Measurements from ENCODE around the gene CASQ1. TPM values are rescaled to one million over a fixed set of nuclear protein-coding genes. Genes with fewer than 3 reads are reported as not detected.

CASQ1 gene
- total and polyA plus RNA-seq, 2 of the 13 experiments (the other 11 are each of a cell fraction or from before 2014, with no cell fraction given), result 0.09 to 0.20 TPM

DNA sequence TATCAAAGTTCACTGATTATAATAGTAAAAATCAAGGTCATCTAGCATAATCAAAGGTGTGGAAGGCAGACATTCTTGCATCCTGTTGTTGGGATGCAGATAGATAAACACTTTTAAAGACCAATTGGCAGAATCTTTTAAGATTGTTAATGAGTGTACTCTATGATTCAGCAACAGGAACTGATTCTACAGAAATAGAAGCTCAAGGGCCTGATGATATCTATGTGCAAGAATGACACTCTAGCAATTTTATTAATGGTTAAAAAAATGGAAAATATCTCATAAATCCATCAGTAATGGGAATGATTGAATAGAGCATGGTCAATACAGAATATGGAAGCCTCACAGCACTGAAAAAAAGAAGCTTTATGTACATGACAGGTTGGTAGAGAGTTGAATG, 41.1 kb upstream of the CASQ1 start:
- in situ Hi-C loops (cut with HindIII; ENCODE audit: extremely low pct_ligation_motif_present, low pct_unique_long_range_greater_than_20kb), result no loop called here
- ATAC-seq, result no peak
- POLR2A ChIA-PET, result no interaction called here

DNA sequence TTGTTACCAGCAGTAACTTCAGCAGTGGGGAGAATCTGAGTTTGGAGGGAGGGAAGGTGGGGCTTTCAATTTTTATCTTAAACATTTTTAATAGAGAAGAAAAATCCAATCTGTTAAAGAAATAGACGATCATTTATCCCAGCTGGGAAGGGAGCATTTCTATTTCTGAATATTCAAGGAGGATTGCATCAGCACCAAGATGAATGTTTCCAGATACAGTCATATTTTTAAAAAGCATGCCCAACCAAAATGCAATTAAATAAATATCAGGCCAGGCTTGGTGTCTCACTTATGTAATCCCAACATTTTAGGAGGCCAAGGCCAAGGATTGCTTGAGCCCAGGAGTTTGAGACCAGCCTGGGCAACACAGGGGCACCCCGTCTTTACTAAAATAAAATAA, 40.7 kb upstream of the CASQ1 start:
- H3K79me2 ChIP-seq (ENCODE audit: insufficient read depth, low read length), result no peaks in the 10 kb centered on the region
- DNase-seq (ENCODE audit: low spot score) (no peak), FAIRE-seq (no peak), ATAC-seq (no peak)
- H3K4me2 ChIP-seq (ENCODE audit: low read depth, low read length), result no peak overlapping the region
- no peak overlapping the region for H2AFZ ChIP-seq (ENCODE audit: low read length)
- H3K27ac ChIP-seq (ENCODE audit: extremely low read length, insufficient read depth, low read length), result no peak overlapping the region
- in situ Hi-C loops (cut with HindIII; ENCODE audit: extremely low pct_ligation_motif_present, low pct_unique_long_range_greater_than_20kb) (no loop called here), intact Hi-C loops (cut with micrococcal nuclease; ENCODE audit: unreplicated experiment) (no loop called here)
- H3K9me3 ChIP-seq (ENCODE audit: low read length), result no peaks in the 10 kb centered on the region
- no peaks in the 10 kb centered on the region for H4K20me1 ChIP-seq (ENCODE audit: insufficient read depth, low read length)
- WGBS (ENCODE audit: low lambda C conversion rate), result 83% methylated on average over 2 of the region's 2 CpGs
- no TSS peak for BruUV-seq (replicated peaks)
- POLR2A ChIA-PET, result no interaction called here
- CTCF ChIA-PET (ENCODE audit: low intra/inter-chr PET ratio, low total read pairs), result no interaction called here
- H3K9ac ChIP-seq (ENCODE audit: insufficient read depth, low read depth, low read length), result no peak overlapping the region
- H3K4me3 ChIP-seq (replicated peaks in 1 of 3; ENCODE audit: insufficient read depth in 1 of 3, low read depth in 2 of 3, low read length in 3 of 3), result no peak overlapping the region
- H3K27me3 ChIP-seq (ENCODE audit: control insufficient read depth in 1 of 2, insufficient read depth in 2 of 2, low read length in 2 of 2), result no peaks in the 10 kb centered on the region
- peaks cover 37% of the 10 kb centered on the region for H3K4me1 ChIP-seq (ENCODE audit: insufficient read depth, low read length)
- H3K36me3 ChIP-seq (replicated peaks in 1 of 2; ENCODE audit: control insufficient read depth in 1 of 2, insufficient read depth in 2 of 2, low read length in 2 of 2), result no peaks in the 10 kb centered on the region
- TF ChIP-seq, protein P1, sequence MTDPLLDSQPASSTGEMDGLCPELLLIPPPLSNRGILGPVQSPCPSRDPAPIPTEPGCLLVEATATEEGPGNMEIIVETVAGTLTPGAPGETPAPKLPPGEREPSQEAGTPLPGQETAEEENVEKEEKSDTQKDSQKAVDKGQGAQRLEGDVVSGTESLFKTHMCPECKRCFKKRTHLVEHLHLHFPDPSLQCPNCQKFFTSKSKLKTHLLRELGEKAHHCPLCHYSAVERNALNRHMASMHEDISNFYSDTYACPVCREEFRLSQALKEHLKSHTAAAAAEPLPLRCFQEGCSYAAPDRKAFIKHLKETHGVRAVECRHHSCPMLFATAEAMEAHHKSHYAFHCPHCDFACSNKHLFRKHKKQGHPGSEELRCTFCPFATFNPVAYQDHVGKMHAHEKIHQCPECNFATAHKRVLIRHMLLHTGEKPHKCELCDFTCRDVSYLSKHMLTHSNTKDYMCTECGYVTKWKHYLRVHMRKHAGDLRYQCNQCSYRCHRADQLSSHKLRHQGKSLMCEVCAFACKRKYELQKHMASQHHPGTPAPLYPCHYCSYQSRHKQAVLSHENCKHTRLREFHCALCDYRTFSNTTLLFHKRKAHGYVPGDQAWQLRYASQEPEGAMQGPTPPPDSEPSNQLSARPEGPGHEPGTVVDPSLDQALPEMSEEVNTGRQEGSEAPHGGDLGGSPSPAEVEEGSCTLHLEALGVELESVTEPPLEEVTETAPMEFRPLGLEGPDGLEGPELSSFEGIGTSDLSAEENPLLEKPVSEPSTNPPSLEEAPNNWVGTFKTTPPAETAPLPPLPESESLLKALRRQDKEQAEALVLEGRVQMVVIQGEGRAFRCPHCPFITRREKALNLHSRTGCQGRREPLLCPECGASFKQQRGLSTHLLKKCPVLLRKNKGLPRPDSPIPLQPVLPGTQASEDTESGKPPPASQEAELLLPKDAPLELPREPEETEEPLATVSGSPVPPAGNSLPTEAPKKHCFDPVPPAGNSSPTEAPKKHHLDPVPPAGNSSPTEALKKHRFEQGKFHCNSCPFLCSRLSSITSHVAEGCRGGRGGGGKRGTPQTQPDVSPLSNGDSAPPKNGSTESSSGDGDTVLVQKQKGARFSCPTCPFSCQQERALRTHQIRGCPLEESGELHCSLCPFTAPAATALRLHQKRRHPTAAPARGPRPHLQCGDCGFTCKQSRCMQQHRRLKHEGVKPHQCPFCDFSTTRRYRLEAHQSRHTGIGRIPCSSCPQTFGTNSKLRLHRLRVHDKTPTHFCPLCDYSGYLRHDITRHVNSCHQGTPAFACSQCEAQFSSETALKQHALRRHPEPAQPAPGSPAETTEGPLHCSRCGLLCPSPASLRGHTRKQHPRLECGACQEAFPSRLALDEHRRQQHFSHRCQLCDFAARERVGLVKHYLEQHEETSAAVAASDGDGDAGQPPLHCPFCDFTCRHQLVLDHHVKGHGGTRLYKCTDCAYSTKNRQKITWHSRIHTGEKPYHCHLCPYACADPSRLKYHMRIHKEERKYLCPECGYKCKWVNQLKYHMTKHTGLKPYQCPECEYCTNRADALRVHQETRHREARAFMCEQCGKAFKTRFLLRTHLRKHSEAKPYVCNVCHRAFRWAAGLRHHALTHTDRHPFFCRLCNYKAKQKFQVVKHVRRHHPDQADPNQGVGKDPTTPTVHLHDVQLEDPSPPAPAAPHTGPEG (CRISPR knock-in tag; IDR thresholded peaks at IDR 0.05), result no peak

More for the DNA sequence above, 41.1 kb upstream of the CASQ1 start:
- H2AFZ ChIP-seq (ENCODE audit: low read length), result no peak overlapping the region
- DNase-seq (ENCODE audit: low spot score) (no peak), FAIRE-seq (no peak)
- TF ChIP-seq, protein P2, sequence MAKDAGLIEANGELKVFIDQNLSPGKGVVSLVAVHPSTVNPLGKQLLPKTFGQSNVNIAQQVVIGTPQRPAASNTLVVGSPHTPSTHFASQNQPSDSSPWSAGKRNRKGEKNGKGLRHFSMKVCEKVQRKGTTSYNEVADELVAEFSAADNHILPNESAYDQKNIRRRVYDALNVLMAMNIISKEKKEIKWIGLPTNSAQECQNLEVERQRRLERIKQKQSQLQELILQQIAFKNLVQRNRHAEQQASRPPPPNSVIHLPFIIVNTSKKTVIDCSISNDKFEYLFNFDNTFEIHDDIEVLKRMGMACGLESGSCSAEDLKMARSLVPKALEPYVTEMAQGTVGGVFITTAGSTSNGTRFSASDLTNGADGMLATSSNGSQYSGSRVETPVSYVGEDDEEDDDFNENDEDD (CRISPR knock-in tag; IDR thresholded peaks at IDR 0.05; ENCODE audit: borderline replicate concordance), result no peak
- TF ChIP-seq ZZZ3 (CRISPR knock-in tag; IDR thresholded peaks at IDR 0.05; ENCODE audit: borderline replicate concordance) (no peak), ZFP36 (IDR thresholded peaks at IDR 0.05; ENCODE audit: borderline replicate concordance, low read depth, low read length, partially characterized antibody) (no peak), ETV6 (CRISPR knock-in tag; conservative IDR thresholded peaks at IDR 0.05) (no peak), ZNF460 (CRISPR knock-in tag; IDR thresholded peaks at IDR 0.05; ENCODE audit: borderline replicate concordance) (no peak)
- H3K4me2 ChIP-seq (ENCODE audit: low read depth, low read length), result no peak overlapping the region
- CTCF ChIA-PET (ENCODE audit: low intra/inter-chr PET ratio, low total read pairs), result no interaction called here
- no TSS peak for BruUV-seq (replicated peaks)
- H3K9ac ChIP-seq (ENCODE audit: insufficient read depth, low read depth, low read length), result no peak overlapping the region
- H3K36me3 ChIP-seq (replicated peaks in 1 of 2; ENCODE audit: control insufficient read depth in 1 of 2, insufficient read depth in 2 of 2, low read length in 2 of 2), result no peaks in the 10 kb centered on the region
- H3K9me3 ChIP-seq (ENCODE audit: low read length), result no peaks in the 10 kb centered on the region
- no peaks in the 10 kb centered on the region for H3K27me3 ChIP-seq (ENCODE audit: control insufficient read depth in 1 of 2, insufficient read depth in 2 of 2, low read length in 2 of 2)
- H4K20me1 ChIP-seq (ENCODE audit: insufficient read depth, low read length), result no peaks in the 10 kb centered on the region
- H3K79me2 ChIP-seq (ENCODE audit: insufficient read depth, low read length), result no peaks in the 10 kb centered on the region
- no peak overlapping the region for H3K4me3 ChIP-seq (replicated peaks in 1 of 3; ENCODE audit: insufficient read depth in 1 of 3, low read depth in 2 of 3, low read length in 3 of 3)
- no peak overlapping the region for H3K27ac ChIP-seq (ENCODE audit: extremely low read length, insufficient read depth, low read length)
- intact Hi-C loops (cut with micrococcal nuclease; ENCODE audit: unreplicated experiment), result no loop called here
- peaks cover 37% of the 10 kb centered on the region for H3K4me1 ChIP-seq (ENCODE audit: insufficient read depth, low read length)

Data from HepG2 (cell line).